GM20431 (cell line): ENCODE results near the gene MEIS2.

Experiments used
- in situ Hi-C: fragments of 300-500 bp; cut with MseI, MboI; formaldehyde crosslinking; loops from one replicate; pipeline ENCODE4 v1.15.0; 2020; ENCODE audit warnings: low sequenced_read_pairs; ENCODE audit not compliant: unreplicated experiment

The MEIS2 gene

GRCh38 chr15:37081983-37082382, 18.4 kb downstream of the MEIS2 start:
- in situ Hi-C loops: loop anchor here (25.0 kb wide), 1 partner anchor 595 kb away; no protein-coding TSS in a partner anchor

GRCh38 chr15:37080261-37080921, 20.0 kb downstream of the MEIS2 start:
- in situ Hi-C loops: loop anchor here (25.0 kb wide), 1 partner anchor 593 kb away; no protein-coding TSS in a partner anchor

DNA sequence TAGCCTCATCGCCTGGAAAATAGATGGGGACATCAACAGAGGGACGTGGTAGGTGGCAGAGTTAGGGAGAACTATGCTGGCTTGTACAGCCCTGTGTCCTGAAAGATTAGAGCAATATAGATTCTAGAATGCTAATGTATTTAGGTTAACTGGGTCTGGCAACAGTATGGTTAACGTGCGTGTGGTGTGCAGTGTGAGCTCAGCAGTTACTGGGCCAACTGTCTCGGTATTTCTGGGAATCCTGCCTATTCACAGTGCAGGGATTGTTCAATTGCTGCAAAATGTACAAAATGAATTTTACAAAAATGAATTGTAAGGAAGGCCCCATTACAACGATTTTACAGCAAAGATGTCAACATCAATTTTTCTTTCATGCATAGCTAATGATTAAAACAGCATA, 20.6 kb downstream of the MEIS2 start:
- in situ Hi-C loops: loop anchor here (25.0 kb wide), 1 partner anchor 592 kb away; no protein-coding TSS in a partner anchor

DNA sequence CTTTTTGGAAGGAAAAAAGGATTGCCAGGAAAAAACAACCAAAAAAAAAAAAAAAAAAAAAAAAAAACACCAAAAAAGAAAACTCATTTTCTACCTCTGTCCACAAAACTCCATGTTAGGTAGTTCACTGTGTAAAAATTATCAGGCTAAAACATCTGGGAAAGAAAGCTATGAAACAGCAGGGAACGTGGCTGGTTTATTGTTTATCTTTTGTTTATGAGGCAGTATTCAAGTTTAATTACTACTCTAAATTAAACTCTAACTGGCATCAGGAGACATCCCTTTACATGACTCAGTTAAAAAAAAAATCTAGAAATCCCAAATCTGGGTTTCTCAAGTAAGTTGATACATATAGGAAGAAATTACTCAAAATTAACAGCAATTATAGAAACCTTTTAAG, 21.8 kb downstream of the MEIS2 start:
- in situ Hi-C loops: loop anchor here (25.0 kb wide), 1 partner anchor 591 kb away; no protein-coding TSS in a partner anchor

DNA sequence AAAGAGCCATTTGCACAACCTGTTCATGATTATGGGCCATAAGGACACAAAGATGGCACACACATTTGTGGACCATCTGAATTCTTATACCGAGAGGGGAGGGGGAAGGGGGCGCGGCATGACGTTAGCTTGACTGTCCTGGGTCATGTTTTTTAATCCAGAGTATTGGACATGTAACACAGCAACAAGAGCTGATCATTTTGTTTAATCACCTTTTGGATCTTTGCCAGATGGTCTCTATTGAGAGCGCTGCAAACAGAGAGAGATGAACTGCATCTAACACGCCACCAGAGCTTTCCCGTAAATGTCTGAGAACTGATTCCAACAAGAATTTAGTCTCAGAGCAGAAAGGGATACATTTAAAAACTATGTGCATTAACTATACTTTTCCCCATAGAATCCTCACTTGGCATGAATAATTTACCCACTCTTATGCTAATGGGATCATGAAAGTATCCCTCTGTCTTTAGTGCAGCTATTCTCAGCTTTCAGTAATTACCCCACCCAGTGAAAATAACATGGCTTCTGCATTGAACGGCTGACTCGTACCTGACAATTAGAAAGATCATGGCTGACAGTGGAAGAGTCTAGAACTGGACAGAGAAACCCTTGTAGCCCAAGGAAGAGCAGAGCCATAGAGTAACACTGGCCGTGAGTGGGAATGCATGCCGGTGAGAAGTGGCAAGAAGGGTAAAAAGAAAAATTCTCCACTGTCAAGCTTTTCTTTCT, 22.6 kb downstream of the MEIS2 start:
- in situ Hi-C loops: loop anchor here (25.0 kb wide), 1 partner anchor 590 kb away; no protein-coding TSS in a partner anchor

- in situ Hi-C loops: loop anchor here (25.0 kb wide), 1 partner anchor 589 kb away; no protein-coding TSS in a partner anchor
These were observed 23.8 kb downstream of the MEIS2 start for GRCh38 chr15:37076543-37076942.

- in situ Hi-C loops: loop anchor here (25.0 kb wide), 1 partner anchor 588 kb away; no protein-coding TSS in a partner anchor
These were observed 24.6 kb downstream of the MEIS2 start for GRCh38 chr15:37075777-37076176.

- in situ Hi-C loops: no loop called here
These were observed 28.2 kb downstream of the MEIS2 start for GRCh38 chr15:37072181-37072580.

GRCh38 chr15:37071134-37071533, 29.2 kb downstream of the MEIS2 start:
- in situ Hi-C loops: no loop called here

- in situ Hi-C loops: no loop called here
These were observed 29.7 kb downstream of the MEIS2 start for GRCh38 chr15:37070686-37071085.

GRCh38 chr15:37061996-37062395, 38.4 kb downstream of the MEIS2 start:
- in situ Hi-C loops: no loop called here

DNA sequence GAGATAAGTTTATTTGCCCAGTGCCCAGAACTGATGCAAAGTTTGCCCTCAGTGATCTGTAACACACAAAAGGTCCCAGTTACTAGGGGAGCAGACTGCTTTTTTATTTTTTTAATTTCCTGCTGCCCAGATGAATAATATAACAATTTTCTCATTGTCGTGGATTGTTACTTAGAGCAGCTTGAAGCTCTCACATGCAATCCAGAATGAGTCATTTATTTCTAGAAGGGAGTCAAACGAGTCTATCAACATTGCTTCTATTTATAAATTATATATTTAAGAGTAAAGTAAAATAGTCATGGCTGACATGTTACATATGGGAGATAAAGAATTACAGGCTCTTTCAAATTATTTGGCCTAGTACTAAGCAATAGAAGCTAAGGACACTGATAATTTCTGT, 41.3 kb downstream of the MEIS2 start:
- in situ Hi-C loops: no loop called here

GRCh38 chr15:37058316-37058985, 41.9 kb downstream of the MEIS2 start:
- in situ Hi-C loops: no loop called here

- in situ Hi-C loops: no loop called here
These were observed 42.5 kb downstream of the MEIS2 start for GRCh38 chr15:37057831-37058230.

DNA sequence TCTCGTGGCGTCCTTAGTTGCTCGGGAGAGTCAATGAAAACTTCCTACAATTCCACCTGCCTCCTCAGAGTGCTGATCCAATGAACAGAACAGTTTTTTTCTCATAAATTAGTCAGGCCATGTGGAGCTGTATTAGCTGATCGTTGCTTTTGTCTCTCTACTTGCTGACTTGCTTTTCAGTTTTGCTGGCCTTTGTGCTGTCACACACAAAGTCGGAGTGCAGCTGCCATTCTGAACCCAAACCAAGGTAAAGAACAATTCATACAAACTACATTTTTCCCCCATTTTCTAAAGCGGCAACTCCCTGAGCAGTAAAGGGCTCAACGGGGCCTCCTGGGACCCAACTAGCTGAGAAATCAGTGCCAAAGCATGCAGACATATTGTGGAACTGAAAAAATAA, 43.1 kb downstream of the MEIS2 start:
- in situ Hi-C loops: no loop called here

- in situ Hi-C loops: no loop called here
These were observed 43.9 kb downstream of the MEIS2 start for GRCh38 chr15:37056177-37057121.

DNA sequence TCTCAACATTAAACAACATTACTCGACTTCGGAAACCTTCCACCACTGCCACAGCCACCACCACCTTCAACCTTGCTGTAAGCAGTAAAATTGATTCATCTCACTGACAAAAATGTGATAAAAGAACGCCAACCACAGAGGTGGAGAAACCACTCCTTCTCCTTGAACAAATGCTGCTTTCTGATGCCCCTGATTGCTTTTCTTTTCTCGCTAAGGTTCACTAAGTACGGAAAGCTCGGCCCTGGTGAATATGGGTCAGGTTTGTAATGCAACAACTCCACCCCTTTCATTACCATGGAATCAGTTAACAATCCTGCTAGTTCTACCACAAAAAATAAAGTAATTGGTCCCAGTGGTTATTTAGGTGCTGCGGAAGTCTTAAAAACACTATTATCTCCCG, 44.9 kb downstream of the MEIS2 start:
- in situ Hi-C loops: no loop called here

DNA sequence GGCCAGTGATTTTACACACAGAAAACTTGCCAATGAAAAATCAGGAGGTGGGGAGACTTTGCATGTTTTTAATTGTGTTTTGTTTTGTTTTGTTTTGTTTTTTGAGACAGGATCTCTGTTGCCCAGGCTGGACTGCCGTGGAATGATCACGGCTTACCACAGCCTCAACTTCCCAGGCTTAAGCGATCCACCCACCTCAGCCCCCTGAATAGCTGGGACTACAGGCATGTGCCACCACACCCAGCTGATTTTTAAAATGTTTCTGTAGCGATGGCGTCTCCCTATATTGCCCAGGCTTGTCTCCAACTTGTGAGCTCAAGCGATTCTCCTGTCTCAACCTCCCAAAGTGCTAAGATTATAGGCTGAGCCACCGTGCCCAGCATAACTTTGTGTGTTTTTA, 46.0 kb downstream of the MEIS2 start:
- in situ Hi-C loops: no loop called here

DNA sequence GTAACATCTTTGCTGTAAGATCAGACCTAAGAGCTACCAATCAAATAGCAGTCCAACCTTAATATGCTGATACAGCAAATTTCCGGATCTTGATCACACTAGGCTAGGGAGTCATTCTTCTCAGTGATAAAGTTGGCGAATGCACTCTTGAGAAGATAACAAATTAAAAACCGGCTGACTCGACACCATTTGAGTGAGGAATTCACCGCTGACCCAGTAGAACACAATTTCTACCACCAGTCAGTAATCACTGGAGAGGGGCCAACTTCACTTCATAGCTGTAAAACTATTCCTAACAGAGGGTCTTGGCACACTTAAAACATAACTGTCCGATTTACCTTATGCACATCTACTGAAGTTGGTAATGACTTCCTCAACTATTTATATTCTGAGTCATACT, 47.2 kb downstream of the MEIS2 start:
- in situ Hi-C loops: no loop called here

DNA sequence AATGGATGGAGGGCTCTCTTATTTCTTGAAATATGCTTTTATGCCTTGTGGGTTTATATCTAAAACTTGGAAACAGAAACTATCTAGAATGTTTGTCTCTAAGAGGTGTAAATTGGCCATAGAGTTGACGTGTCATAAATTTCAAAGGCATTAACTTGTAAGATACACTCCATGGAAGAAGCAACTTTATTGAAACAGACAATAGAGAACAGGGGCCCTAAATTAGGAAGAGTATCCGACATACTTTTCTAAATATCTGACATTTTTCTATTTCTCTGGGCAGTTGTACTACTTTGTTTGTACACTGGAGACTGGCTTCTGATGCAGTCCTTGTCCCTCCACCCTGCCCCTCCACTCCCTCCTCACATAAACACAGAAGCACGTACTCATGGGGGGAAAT, 50.0 kb downstream of the MEIS2 start:
- in situ Hi-C loops: no loop called here
